HEK293 (cell line): ENCODE data around the gene ZNG1F.
"Not testable (repeated sequence)": the region's sequence is repeated elsewhere in the genome, so short reads cannot be mapped to it uniquely, and the experiment has no call there.

Experiments
- CTCF ChIA-PET: fragments of 350-600 bp; formaldehyde crosslinking; extraction: SDS; loops from one replicate; lab custom pipeline; 2021; ENCODE audit warnings: antibody characterized with exemption; lab: Yijun Ruan, JAX
- POLR2A ChIA-PET: fragments of 300-600 bp; formaldehyde crosslinking; extraction: SDS; loops from one replicate; lab custom pipeline; 2020; ENCODE audit warnings: antibody characterized with exemption, inconsistent platforms; lab: Yijun Ruan, JAX
- H3K27ac ChIP-seq: fragments of 200-500 bp; sonication (Bioruptor generic); 2 replicates; pipeline ENCODE4 v1.5.1; 2014; ENCODE audit warnings: low read depth, low read length, control low read depth, inconsistent platforms; ENCODE audit errors: extremely low read depth
- H3K36me3 ChIP-seq, 2 experiments: fragments of 200-500 bp in 1 of 2; sonication (Bioruptor generic) in 1 of 2; 1 replicate in 1 of 2; 2 replicates in 1 of 2; pipeline ENCODE4 v1.5.1; 2014 to 2017; ENCODE audit warnings: inconsistent platforms in 2 of 2, low read length in 2 of 2; ENCODE audit not compliant: control insufficient read depth in 2 of 2, insufficient read depth in 1 of 2
- H3K4me1 ChIP-seq: fragments of 200-500 bp; sonication (Bioruptor generic); 2 replicates; pipeline ENCODE4 v1.5.1; 2014; ENCODE audit warnings: mild to moderate bottlenecking, low read length, inconsistent platforms; ENCODE audit not compliant: control insufficient read depth, insufficient read depth
- H3K4me3 ChIP-seq: 2 replicates; pipeline ENCODE4 v1.5.1; 2011; ENCODE audit warnings: low read depth, mild to moderate bottlenecking, control low read depth, low read length, moderate library complexity
- H3K9me3 ChIP-seq: fragments of 200-500 bp; sonication (Bioruptor generic); 2 replicates; pipeline ENCODE4 v1.5.1; 2014; ENCODE audit warnings: low read depth, low read length, inconsistent platforms; ENCODE audit not compliant: control insufficient read depth, insufficient read depth

Gene ZNG1F

DNA sequence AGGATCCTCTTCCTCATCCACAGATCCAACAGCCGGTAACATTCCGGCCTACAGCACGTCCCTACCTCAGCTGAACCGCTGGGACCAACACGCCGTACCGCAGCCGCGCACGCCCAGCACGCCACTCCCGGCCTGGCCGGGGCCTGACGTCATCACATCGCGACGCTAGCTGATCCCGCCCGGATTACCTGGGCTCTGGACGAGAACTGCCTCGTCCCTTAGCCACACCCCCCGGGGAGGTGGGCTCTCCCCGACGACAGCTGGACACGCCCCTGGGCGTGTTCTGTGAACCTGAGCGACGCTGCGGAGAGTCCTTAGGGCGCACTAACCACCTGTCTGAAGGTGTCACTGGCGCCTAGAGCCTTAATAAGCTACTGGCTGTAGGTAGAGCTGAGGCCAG is at the start of gene ZNG1F:
TSS of gene ZNG1F (minus strand) at position 101 of the 400 bp plus-strand sequence. CDS start at position 42, 59 bp downstream.
- H3K9me3 ChIP-seq, POLR2A ChIA-PET, H3K27ac ChIP-seq, H3K4me3 ChIP-seq, H3K36me3 ChIP-seq, H3K4me1 ChIP-seq, CTCF ChIA-PET: not testable (repeated sequence)

DNA sequence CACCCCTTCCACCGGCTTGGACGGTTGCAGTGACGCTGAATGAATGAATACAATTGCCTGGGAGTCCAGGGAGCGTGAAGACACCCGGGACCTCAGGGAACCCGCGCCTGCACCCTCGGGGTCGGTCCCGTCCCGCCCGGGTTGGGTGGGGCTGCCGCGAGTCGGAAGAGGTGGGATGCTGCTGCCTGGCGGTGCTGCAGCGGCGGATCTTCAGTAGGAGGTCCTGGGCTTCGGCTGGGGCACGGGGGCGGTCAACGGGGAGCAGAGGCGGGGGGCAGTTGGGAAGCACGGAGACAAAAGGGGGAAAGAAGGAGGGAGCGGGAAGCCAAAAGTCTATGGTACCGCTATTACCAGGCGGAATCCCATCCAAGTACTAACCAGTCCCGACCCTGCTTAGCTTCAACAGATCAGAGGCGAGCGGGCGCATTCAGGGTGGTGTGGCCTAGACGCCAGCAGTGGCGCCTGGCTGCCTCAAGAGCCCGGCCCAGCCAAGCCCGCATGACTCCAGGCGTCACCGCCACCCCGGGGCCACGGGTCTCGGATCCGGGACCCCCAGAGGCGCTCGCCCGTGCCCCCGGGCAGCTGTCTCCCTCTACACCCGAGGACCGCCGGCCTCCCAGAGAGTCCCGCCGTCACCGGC is 48.1 kb upstream of the ZNG1F start:
- CTCF ChIA-PET, result not testable (repeated sequence)

DNA sequence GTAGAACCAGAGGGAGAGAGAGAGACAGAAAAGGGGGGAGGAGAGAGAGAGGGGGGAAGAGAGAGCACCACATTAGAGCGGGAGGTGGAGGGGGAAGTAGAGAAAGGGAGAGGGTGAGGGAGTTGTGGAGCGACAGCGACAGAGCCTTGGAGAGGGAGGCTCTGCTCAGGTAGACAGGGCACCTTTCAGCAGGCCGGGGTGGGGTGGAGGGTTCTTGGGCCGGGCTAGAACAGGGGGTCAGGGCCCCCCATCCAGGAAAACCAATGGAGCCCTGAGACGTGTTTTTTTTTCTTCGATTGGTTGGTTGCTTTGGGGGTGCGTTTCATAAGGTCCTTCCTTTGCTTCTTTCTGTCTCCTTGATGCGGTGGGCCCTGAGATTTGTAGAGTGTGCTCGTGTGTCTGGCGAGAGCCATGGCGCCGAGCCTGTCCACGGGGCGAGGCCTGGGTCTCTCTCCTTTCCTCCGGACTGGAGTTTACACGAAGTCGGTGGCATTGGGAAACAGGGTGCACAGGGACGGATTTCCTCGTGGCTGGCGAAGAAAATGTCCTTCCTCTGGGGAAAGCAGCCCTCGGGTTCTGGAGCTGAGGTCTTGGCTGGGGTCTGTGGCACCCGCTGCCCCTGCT is 47.5 kb upstream of the ZNG1F start:
- CTCF ChIA-PET, H3K27ac ChIP-seq, H3K4me1 ChIP-seq, H3K9me3 ChIP-seq, H3K36me3 ChIP-seq, H3K4me3 ChIP-seq, POLR2A ChIA-PET: not testable (repeated sequence)

More for the DNA sequence above, 48.1 kb upstream of the ZNG1F start:
- peak overlapping the region; percentile 32 for H3K4me3 ChIP-seq
- H3K36me3 ChIP-seq, H3K27ac ChIP-seq, H3K4me1 ChIP-seq, H3K9me3 ChIP-seq, POLR2A ChIA-PET: not testable (repeated sequence)

DNA sequence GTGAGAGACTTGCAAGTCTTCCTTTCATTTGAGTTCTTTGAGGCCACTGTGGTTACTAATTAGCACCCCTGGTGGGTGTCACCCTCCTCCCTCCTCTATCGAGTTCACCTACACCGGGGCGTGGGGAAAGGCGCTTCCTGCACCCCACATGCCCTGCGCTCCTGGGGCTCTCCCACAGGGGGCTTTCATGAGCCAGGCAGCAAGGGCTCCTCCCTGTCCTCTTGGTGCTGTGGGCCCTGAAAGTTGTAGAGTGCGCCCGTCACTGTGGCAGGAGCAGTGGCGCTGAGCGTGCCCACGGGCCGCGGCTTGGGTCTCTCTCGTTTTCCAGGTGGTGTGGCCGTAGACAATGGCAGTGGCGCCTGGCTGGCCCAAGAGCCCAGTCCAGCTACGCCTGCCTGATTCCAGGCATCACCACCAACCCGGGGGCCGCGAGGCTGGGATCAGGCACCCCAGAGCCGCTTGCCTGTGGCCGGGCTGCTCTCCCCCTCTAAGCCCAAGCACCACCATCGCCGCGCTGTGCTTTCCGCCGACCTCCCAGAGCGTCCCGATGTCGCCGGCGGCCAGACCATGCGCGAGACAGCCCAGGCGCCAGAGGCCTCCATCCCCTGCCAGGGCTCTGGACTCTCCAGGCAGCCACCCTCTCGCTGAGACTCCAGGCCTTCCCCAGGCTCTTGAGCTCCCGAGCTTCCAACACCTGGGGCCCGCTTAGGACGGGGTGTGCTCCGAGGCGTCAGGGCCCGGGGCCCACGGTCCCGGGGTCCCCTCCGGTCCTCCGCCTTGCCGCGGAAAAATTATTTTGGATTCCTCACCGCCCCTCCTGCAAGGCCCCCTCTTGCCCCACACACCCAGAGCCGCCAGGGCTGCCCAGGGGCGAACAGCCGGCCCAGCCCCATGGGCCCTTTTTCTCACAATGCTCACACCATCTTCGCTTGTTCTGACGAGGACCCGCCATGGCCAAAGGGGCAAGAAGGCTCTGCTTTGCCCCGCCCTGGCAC is 46.0 kb upstream of the ZNG1F start:
- H3K9me3 ChIP-seq, CTCF ChIA-PET, H3K36me3 ChIP-seq, POLR2A ChIA-PET, H3K27ac ChIP-seq, H3K4me1 ChIP-seq: not testable (repeated sequence)
- peak overlapping the region; percentile 18 for H3K4me3 ChIP-seq

DNA sequence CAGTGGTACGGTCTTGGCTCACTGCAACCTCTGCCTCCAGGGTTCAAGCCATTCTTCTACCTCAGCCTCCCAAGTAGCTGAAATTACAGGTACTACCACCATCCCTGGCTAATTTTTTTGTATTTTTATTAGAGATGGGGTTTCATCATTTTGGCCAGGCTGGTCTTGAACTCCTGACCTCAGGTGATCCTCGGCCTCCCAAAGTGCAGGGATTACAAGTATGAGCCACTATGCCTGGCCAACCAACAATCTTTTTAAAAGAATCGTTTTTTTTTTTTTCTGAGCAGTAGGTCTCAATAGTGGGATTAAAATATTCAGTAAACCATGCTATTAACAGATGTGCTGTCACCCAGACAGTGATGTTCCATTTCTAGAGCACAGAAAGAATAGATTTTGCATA is 45.1 kb upstream of the ZNG1F start:
- H3K4me3 ChIP-seq, CTCF ChIA-PET, H3K9me3 ChIP-seq, H3K36me3 ChIP-seq, POLR2A ChIA-PET, H3K27ac ChIP-seq, H3K4me1 ChIP-seq: not testable (repeated sequence)

DNA sequence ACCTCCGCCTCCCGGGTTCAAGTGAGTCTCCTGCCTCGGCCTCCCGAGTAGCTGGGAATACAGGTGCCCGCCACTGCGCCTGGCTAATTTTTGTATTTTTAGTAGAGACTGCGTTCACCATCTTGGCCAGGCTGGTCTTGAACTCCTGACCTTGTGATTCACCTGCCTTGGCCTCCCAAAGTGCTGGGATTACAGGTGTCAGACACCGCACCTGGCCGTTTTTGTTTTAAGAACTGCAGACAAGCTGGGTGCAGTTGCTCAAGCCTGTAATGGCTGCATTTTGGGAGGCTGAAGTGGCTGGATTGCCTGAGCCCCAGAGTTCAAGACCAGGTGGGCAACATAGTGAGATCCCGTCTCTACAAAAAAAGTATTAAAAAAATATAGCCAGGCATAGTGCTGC is 43.2 kb upstream of the ZNG1F start:
- POLR2A ChIA-PET, H3K4me3 ChIP-seq, H3K27ac ChIP-seq, CTCF ChIA-PET, H3K9me3 ChIP-seq, H3K36me3 ChIP-seq, H3K4me1 ChIP-seq: not testable (repeated sequence)

DNA sequence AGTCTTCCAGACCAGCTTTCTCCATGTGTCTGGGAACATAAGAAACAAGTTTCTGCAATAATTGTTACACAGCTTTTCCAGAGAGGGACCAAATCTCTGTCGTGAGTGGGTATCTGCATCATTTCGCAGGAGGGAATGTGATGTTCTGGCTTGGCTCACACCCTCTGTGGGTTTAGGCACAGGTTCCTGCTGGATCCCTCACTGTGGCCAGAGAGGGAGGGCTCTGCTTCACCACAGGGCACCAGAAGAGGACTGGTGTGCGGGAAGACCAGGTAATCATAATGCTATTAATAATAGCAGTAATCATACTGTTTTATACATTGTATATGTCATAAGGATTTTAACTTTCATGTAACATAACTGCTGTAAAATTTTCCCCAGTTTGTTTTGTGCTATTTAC is 41.3 kb upstream of the ZNG1F start:
- CTCF ChIA-PET, H3K36me3 ChIP-seq, H3K27ac ChIP-seq, H3K4me3 ChIP-seq, POLR2A ChIA-PET, H3K9me3 ChIP-seq, H3K4me1 ChIP-seq: not testable (repeated sequence)
